Stimulated activated CD4-positive, alpha-beta T cell treated with anti-CD3 and anti-CD28 coated beads, Interleukin-15, amount 100 ng/mL, for 1 hour (primary cell): ENCODE results near the gene TRPM1.

Source experiments
- DNase-seq, 2 donors: peaks; one replicate each; pipeline ENCODE4 v3.0.0-alpha.2; 2020; ENCODE audit warnings: low read depth in 1 of 2, low spot score in 1 of 2

TRPM1 gene

DNA sequence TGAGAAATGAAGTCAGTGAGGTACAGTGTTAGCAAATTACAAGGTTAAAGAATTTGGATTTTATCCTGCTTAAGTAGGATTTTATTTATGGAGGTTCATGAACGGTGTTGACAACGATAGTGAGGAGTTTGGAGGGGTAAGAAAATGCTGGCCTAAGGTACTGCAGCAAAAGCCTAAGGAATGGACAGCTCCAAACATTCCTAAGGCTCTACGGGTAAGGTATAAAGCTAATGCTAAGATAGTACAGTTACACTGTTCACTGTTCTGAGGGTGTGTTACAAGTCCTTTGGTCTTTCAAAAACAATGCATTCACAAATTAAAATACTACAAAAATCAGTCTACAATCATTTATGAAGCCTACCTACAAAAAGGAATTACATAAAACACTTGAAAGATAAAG is 117.4 kb downstream of the TRPM1 start:
- no peak for DNase-seq

DNA sequence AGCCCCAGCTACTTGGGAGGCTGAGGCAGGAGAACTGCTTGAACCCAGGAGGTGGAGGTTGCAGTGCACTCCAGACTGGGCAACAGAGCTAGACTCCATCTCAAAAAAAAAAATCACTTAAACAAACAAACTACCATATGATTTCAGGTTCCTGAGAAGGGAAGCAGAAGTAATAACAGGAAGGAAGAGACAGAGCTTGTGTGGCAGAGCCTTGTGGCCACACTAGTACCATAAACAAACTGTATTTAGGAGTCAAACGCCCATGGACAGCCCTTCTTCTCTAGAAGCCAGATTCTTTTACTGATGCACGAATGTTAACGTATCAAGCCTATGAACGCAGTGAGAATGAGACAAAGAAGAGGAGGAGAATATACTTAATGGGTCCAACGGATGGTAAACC is 122.1 kb downstream of the TRPM1 start:
- DNase-seq: no peak

DNA sequence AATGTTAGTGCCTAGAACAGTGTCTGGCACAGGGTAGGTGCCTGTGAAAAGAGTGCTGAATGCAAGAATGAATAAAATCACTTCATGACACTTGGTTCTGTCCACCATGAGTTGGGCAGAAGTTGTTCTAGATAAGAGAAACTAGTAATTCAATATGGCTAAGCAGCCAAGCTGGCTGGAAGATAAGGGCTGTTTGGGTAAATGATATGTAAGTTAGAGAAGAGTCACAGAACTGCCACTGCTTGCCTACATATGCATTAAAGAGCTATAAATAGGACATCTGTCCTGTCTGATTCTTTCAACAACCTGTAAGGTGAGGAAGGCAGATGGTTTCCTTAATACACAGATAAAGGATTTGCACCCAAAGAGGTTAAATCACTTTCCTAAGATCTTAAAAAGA is 123.2 kb downstream of the TRPM1 start:
- DNase-seq: no peak

DNA sequence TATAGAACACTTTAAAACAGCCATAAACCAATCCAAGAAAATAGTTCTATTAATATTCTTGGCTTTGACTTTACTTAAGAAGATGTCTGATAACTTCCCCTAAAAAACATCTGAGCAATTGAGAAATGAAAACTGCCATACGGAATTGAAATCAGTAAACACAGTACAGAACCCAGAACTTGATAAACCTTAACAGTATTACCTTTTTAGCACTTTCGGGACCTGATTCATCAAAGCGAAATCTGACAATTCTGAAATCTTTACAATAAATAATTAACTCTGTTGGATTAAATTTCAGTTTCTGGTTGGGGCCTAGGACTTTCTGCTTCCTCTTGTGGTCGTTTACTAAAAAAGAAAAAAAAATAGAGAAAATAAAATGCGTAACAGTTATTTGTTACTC is 127.4 kb downstream of the TRPM1 start:
- no peak for DNase-seq

DNA sequence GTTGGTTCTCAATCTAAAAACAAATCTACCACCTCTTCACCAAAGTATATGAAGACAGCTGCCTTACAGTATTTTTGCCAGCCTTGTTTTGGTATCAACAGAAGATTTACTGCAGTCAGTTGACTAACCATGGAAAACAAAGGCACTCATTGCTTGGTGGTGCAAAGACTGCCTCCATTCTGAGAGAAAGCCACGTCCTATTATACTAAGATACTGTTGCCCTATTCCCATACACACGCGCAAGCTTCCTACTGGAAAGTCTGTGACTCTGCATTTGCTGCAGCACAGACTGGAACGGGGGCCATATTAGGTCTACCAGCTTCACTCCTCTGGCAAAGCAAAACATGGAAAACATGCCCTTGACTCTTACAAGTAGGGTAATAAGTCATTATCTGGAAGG is 128.1 kb downstream of the TRPM1 start:
- DNase-seq: no peak

DNA sequence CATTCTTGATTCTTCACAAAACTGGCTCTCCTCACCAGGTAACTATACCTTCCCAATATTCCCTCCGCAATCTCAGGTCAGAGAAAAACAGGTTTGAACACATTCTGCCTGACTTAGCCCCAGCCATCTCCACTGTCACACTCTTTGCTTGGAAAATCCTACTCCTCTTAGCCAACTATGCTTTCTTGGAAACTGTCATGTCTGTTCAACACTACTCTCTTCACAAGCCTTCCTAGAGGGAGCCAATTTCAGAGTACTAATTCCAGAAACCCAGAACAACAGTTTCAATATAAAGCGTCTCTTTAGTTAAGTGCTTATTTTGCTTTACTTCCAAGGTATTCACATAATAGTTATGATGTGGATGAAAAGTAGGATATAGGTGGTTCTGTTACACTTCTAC is 131.8 kb downstream of the TRPM1 start:
- DNase-seq: no peak

DNA sequence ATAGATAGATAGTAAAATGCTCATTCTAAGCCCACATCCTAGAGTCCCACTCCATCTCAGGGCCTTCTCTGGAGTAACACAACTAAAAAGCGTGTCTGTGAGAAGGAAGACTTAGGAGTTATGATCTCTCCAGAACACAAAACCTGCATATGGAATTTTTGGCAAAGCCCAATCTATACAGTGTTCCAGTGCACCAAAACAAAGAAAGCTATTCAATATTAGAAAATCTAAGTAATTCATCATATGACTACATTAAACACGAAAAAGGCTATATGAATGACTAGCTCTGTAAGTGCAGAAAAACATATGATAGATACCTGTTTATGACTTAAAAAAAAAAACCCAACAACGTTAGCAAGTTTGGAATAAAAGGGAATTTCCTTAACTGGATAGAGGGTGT is 137.8 kb downstream of the TRPM1 start:
- no peak for DNase-seq

DNA sequence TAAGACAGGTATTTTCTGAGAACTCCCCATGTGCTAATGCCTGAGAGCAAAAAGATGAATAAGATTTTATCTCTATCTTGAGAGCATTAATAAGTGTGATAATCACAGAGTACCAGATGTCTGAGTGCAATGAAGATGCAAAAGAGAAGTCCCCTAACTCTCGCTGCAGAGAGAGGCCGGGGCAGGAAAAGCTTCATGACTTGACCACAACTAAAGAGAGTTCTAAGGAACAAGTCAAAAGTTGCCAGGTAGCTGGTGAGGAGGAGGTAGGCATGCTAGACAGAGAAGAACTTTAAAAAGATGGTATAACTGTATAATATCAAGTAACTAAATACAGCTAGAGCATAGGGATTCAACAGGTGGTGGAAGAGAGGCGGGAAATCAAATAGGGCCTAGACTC is 138.9 kb downstream of the TRPM1 start:
- no peak for DNase-seq

DNA sequence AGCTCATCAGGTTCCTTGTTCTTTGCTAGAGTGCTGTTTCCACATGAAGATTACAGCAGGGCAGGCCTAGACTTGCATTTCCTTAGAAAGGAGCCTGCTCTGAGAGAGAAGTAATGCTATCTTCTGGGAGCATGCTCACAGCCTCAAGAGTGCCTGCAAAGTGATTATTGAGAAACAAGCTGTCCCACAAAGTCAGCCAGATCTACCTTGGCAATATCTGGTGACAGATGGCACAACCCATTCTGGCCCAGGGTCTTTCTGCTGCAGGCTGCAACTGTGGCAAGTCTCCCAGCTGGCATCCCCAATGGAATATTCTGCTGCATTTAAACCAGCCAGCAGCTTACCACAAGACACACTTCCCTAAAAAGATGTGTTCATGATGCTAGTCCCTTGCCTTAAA is 139.4 kb downstream of the TRPM1 start:
- DNase-seq: no peak

DNA sequence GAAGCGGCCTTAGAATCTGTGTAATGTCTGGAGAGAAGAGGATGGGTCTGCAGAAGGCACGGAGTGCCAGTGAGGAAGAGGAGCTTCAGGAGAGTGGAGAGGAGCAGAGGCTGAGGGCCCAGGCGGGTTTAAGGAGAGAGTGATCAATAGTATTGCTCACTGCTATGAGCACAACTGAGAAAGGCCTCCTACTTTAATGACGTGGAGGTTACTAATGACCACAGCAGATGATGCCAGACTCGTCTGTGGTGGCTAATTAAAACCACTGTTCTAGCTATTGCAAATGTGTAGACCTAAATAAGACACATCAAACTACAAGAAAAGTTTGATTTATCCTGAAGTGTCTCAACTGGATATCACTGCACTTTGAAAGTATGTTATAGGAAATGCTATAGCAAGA is 143.3 kb downstream of the TRPM1 start:
- DNase-seq: no peak

DNA sequence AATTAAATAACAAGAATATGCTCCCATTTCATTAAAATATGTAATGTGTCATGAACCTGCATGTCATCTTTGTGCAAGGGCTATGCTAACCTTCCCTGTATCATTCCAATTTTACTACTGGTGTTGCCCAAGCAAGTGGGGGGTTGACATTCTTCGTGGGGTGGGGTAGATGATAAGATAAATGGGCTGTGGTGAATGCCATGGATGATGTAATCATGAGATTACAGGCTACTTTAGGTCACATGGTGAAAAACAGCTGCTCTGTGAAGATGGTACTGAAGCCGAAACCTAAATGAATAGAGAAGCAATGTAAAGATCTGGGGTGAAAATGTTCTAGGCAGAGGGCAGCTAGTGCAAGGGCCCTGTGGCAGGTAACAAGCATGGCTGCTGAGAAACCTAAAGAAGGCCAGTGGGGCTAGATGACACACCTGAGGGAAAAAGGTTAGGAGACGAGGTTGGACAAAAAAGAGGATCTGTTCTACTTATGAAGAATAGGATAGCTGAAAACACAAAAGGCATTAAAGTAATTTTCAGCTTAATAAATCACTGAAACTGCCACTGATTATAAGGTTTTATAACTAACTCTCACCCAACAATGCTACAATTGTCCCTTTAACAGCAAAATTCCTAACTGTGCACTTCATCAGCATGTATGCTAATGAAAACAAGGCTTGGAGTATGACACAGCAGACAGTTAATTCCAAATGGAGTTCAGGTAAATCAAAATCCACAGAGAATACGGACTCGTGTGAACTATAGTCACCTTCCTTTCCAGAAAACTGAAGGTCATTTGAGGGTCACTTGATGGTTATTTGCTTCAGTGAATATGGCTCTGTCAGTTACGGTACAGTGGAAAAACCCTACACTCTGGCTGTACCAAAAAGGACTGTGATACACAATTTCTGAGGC is 145.1 kb downstream of the TRPM1 start:
- no peak for DNase-seq

DNA sequence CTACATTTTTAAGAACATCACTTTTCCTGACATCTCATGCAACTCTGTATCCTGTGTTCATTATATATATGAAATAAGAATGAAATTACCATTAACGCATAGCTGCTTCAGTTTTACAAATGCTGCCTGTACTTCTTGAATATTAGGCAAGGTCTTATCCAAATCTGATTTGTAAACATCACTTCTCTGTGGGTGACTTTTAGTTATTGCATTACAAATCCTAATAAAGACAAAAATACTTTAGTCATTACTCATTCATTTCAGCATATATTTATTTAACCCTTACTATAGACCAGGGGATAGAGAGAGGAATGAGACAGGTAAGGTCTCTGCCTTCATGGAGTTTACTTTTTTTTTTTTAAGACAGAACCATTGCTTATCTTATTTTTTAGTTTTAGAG is 146.9 kb downstream of the TRPM1 start:
- no peak for DNase-seq

DNA sequence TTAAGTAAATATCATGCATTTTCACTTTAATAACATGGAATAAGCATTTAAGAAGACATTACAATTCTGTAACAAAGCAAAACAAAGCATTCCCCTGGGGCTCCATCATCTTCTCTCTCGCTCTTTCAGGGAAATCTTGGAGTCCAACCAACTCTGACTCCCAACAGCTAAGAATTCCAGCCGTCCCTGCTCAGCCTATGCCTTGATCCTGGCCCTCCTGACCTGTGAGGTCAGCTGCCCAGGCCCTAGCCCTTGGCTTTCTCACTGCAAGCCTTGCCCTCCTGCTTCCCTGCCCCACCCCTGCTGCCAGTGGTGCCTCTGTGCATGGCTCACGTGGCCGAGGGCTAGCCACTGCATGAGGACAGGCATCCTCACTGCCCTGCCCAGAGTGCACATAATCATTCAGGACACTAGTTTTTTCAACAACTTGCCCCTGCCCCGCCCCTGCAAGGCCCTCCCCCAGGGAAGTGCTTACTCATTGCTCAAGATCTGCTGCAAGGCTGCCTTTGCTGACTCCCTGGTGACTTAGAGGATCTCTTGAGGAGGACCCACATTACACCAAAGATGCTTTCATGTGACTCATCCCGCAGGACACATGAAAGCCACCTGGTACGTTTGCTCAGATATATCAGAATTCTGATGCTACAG is 147.7 kb downstream of the TRPM1 start:
- no peak for DNase-seq

DNA sequence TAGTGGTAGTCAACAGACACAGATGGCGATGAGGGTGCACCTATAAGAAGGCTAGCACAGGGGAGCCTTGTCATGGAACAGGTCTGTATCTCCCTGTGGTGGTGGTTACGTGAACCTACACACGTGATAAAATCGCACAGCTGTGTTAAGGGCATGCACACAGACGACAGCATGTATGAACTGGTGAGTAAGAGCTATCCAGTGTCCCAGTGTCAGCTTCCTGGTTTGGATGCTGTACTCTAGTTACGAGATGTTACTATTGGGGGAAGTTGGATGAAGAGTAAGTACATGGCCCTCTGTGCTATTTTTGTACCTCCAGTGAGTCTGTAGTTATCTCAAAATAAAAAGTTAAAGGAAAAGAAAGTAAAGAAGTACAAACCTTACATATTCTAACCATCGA is 148.3 kb downstream of the TRPM1 start:
- no peak for DNase-seq
